Colonic mucosa (tissue), 4 donors: ENCODE measurements around the gene RETREG1. TPM values are rescaled to one million over a fixed set of nuclear protein-coding genes. Genes with fewer than 3 reads are reported as not detected.

ENCODE experiments used
- DNase-seq: peaks from one replicate; pipeline ENCODE4 v3.0.0-alpha.2; 2020
- H3K27ac ChIP-seq: fragments of 200-600 bp; one replicate; pipeline ENCODE4 v1.8.0; 2021
- H3K27me3 ChIP-seq: fragments of 200-600 bp; one replicate; pipeline ENCODE4 v1.8.0; 2021
- H3K36me3 ChIP-seq: fragments of 200-600 bp; one replicate; pipeline ENCODE4 v1.8.0; 2021
- H3K4me1 ChIP-seq: fragments of 200-600 bp; one replicate; pipeline ENCODE4 v1.8.0; 2021; ENCODE audit warnings: mild to moderate bottlenecking
- H3K4me3 ChIP-seq: fragments of 200-600 bp; one replicate; pipeline ENCODE4 v1.8.0; 2021
- H3K9ac ChIP-seq, 2 donors: one replicate each; pipeline ENCODE4 v1.7.0; 2013; ENCODE audit warnings: control low read depth in 2 of 2, low read depth in 2 of 2, low read length in 2 of 2
- H3K9me3 ChIP-seq: fragments of 200-600 bp; one replicate; pipeline ENCODE4 v1.8.0; 2021
- CTCF ChIP-seq: fragments of 200-600 bp; IDR thresholded peaks from one replicate; pipeline ENCODE4 v1.8.0; 2022; ENCODE audit warnings: antibody characterized with exemption, mild to moderate bottlenecking
- intact Hi-C: fragments of 100-400 bp; cut with DNase I; formaldehyde crosslinking; loops from one replicate; pipeline ENCODE4 v1.14.1; 2022
- total RNA-seq, 2 donors: library from RNA; stranded (reverse); fragmentation: NEBNext Ultra II Directional in 1 of 2; extraction: Animal tissue kit (Norgen Biotek cat#: 25700) in 1 of 2; gene quantifications; one replicate each; pipeline ENCODE4 v1.2.1, GENCODE V29; 2021
- donor health status: healthy.
- donor health status: DM: no; HTN: no; CAD: no.
- donor health status: DM: no; HTN: no; CAD: no.

The RETREG1 gene
- total RNA-seq, 2 donors from 2014 or later, result 49.9 to 56.8 TPM

- no peak overlapping the region for H3K4me3 ChIP-seq
- H3K27ac ChIP-seq, result no peak overlapping the region
- TF ChIP-seq CTCF, result no peak
- H3K27me3 ChIP-seq, result no peaks in the 10 kb centered on the region
- DNase-seq, result no peak
- no peaks in the 10 kb centered on the region for H3K4me1 ChIP-seq
- intact Hi-C loops, result no loop called here
- no peaks in the 10 kb centered on the region for H3K36me3 ChIP-seq
- H3K9me3 ChIP-seq, result no peaks in the 10 kb centered on the region
- H3K9ac ChIP-seq, result no peak overlapping the region
Observed at GRCh38 chr5:16644301-16644889, 27.6 kb upstream of the RETREG1 start.

- H3K27me3 ChIP-seq, result no peaks in the 10 kb centered on the region
- H3K36me3 ChIP-seq, result no peaks in the 10 kb centered on the region
- no peaks in the 10 kb centered on the region for H3K9me3 ChIP-seq
- H3K4me3 ChIP-seq, result no peak overlapping the region
- H3K9ac ChIP-seq, result no peak overlapping the region
- no peak overlapping the region for H3K27ac ChIP-seq
- no peaks in the 10 kb centered on the region for H3K4me1 ChIP-seq
- TF ChIP-seq CTCF, result no peak
- DNase-seq, result no peak
- intact Hi-C loops, result no loop called here
Observed at GRCh38 chr5:16642867-16643266, 26.1 kb upstream of the RETREG1 start.

GRCh38 chr5:16639206-16639605, 22.4 kb upstream of the RETREG1 start:
- Histone ChIP-seq H3K9ac (no peak overlapping the region), H3K4me1 (no peaks in the 10 kb centered on the region), H3K27ac (no peak overlapping the region), H3K27me3 (no peaks in the 10 kb centered on the region), H3K4me3 (no peak overlapping the region), H3K9me3 (no peaks in the 10 kb centered on the region), H3K36me3 (no peaks in the 10 kb centered on the region)
- no peak for TF ChIP-seq CTCF
- intact Hi-C loops, result no loop called here
- no peak for DNase-seq

- no peak overlapping the region for H3K27ac ChIP-seq
- no peaks in the 10 kb centered on the region for H3K4me1 ChIP-seq
- no peaks in the 10 kb centered on the region for H3K27me3 ChIP-seq
- H3K36me3 ChIP-seq, result no peaks in the 10 kb centered on the region
- intact Hi-C loops, result no loop called here
- DNase-seq, result no peak
- no peak overlapping the region for H3K9ac ChIP-seq
- no peak overlapping the region for H3K4me3 ChIP-seq
- H3K9me3 ChIP-seq, result no peaks in the 10 kb centered on the region
- TF ChIP-seq CTCF, result no peak
Observed at GRCh38 chr5:16628376-16628775, 11.6 kb upstream of the RETREG1 start.

GRCh38 chr5:16626696-16627264, 10.0 kb upstream of the RETREG1 start:
- Histone ChIP-seq H3K27ac (no peak overlapping the region), H3K27me3 (no peaks in the 10 kb centered on the region), H3K4me3 (no peak overlapping the region), H3K36me3 (no peaks in the 10 kb centered on the region), H3K9ac (no peak overlapping the region), H3K4me1 (no peaks in the 10 kb centered on the region), H3K9me3 (no peaks in the 10 kb centered on the region)
- TF ChIP-seq CTCF, result no peak
- intact Hi-C loops, result no loop called here
- DNase-seq, result no peak
